ENCODE data around the gene COL23A1.

Gene COL23A1

DNA sequence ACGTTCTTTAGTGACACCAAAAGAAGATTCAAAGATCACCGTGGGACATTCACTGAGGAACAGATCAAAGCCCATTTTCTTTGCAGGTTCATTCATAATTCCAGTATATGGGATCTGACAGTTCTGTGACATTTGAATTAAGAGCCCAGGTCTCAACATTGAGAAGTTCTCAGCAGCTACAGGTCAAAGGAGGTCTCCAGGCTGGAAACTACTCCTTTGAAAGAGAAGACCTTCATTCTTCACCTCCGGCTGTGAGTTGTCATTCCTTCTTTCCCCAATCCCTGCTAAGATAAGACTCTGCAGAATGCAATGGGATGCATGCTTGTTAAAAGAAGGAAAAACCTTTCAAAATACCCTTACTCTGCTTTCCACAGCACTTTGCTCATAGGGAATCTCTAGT, 79.0 kb downstream of the COL23A1 start:
- POLR2A ChIA-PET (ENCODE audit: low non-redundant PET) = no interaction called here

DNA sequence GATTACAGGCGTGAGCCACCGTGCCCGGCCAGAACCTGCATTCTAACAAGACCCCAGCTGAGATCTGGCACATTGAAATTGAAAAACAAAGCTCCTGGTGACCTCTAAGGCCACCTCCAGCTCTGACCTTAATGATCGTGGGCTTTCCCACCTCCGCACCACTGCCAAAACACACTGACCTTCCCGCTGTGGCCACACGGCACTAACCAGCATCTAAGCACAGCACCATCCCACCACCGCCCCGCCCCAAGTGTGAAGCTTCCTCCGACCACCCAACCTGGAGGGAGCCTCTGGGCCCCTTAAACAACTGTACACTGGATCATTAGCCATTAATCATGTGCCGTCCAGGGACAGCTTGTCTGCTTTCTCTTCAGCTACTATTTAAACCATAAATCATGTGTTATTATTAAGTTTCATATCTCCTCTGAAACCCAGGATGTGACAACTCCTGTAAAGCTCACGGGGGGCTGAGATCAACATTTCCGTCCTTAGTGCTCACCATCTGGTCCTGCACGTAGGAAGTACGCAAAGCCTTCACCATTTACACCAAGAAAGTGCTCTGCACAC, 80.6 kb downstream of the COL23A1 start:
- ChIA-PET CTCF (interaction anchor here (0.5 kb wide), 1 partner anchor 11 kb away, joined by 3 read pairs; no protein-coding TSS in a partner anchor), POLR2A (ENCODE audit: low non-redundant PET) (no interaction called here)
- TF ChIP-seq, protein P1, sequence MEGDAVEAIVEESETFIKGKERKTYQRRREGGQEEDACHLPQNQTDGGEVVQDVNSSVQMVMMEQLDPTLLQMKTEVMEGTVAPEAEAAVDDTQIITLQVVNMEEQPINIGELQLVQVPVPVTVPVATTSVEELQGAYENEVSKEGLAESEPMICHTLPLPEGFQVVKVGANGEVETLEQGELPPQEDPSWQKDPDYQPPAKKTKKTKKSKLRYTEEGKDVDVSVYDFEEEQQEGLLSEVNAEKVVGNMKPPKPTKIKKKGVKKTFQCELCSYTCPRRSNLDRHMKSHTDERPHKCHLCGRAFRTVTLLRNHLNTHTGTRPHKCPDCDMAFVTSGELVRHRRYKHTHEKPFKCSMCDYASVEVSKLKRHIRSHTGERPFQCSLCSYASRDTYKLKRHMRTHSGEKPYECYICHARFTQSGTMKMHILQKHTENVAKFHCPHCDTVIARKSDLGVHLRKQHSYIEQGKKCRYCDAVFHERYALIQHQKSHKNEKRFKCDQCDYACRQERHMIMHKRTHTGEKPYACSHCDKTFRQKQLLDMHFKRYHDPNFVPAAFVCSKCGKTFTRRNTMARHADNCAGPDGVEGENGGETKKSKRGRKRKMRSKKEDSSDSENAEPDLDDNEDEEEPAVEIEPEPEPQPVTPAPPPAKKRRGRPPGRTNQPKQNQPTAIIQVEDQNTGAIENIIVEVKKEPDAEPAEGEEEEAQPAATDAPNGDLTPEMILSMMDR (conservative IDR thresholded peaks at IDR 0.05; ENCODE audit: low read depth) = no peak
- no peak for DNase-seq (ENCODE audit: low spot score)
- no peak overlapping the region for H3K27ac ChIP-seq

More for the DNA sequence above, 79.0 kb downstream of the COL23A1 start:
- no peak for DNase-seq (ENCODE audit: low spot score)
- no peak overlapping the region for H3K27ac ChIP-seq
- CTCF ChIA-PET = no interaction called here
- TF ChIP-seq, protein P1 (conservative IDR thresholded peaks at IDR 0.05; ENCODE audit: low read depth) = no peak

- no peak for DNase-seq (ENCODE audit: low spot score)
- ChIA-PET CTCF (interaction anchor here (0.6 kb wide), 1 partner anchor 30 kb away, joined by 5 read pairs; no protein-coding TSS in a partner anchor), POLR2A (ENCODE audit: low non-redundant PET) (interaction anchor here (0.6 kb wide), 1 partner anchor 294 kb away, joined by 4 read pairs; no protein-coding TSS in a partner anchor)
- TF ChIP-seq, protein P1 (conservative IDR thresholded peaks at IDR 0.05; ENCODE audit: low read depth) = no peak
- no peak overlapping the region for H3K27ac ChIP-seq
Measured at GRCh38 chr5:178507151-178507932, 82.9 kb downstream of the COL23A1 start.

DNA sequence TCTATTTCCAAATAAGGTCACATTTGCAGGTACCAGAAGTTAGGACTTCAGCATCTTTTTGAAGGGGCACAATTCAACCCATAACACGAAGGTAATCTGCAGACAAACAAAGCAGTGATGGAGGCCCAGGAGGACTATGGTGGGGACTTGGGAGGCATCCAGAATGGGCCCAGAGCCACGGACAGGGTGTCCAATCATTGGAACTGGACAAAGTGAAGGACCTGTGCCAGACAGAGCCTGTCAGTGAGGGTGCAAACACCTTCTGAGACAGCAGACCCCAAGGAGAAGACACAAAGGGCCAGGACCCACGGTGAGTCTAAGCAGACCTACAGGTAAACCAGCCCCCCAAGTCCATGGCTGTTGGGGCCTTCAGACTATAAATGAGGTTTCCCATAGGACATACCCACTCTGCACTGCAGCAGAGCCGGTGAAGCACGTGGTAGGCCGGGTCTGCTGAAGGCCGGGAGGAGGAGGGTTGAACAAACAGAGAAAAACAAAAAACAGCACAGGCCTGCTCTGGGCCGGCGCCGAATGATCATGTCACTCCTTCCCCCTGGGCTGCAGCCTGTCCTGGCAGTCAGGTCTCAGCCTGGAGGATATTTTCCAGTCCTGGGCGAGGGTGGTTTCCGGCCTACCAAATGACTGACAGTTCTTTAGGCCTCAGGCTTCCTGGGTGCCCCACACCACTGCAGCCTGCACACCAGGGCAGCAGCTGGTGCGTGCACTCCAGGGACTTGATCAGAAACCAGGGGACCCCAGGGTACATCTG, 84.4 kb downstream of the COL23A1 start:
- ChIA-PET POLR2A (ENCODE audit: low non-redundant PET) (no interaction called here), CTCF (no interaction called here)
- TF ChIP-seq, protein P1 (conservative IDR thresholded peaks at IDR 0.05; ENCODE audit: low read depth) = no peak
- H3K27ac ChIP-seq = no peak overlapping the region
- no peak for DNase-seq (ENCODE audit: low spot score)

- ChIA-PET POLR2A (ENCODE audit: low non-redundant PET) (no interaction called here), CTCF (no interaction called here)
- TF ChIP-seq, protein P1 (conservative IDR thresholded peaks at IDR 0.05; ENCODE audit: low read depth) = no peak
Measured at GRCh38 chr5:178504340-178504960, 85.7 kb downstream of the COL23A1 start.

More at GRCh38 chr5:178504340-178504960, 85.7 kb downstream of the COL23A1 start:
- H3K27ac ChIP-seq = no peak overlapping the region
- no peak for DNase-seq (ENCODE audit: low spot score)
